ENCODE results near the gene LYAR. TPM values are rescaled to one million over a fixed set of nuclear protein-coding genes. Genes with fewer than 3 reads are reported as not detected.

Gene LYAR
- polyA plus RNA-seq, 1 of the 3 experiments (the other 2 are of a cell fraction), result 11.2 TPM

- TF ChIP-seq IRF3 (IDR thresholded peaks at IDR 0.05; ENCODE audit: low read depth, low read length) (no peak), RXRA (IDR thresholded peaks at IDR 0.05; ENCODE audit: borderline replicate concordance, low read depth) (no peak), EP300 (IDR thresholded peaks at IDR 0.05; ENCODE audit: borderline replicate concordance in 1 of 2, low read depth in 1 of 2, low read length in 1 of 2) (no peak), FOXJ3 (CRISPR knock-in tag; IDR thresholded peaks at IDR 0.05) (no peak), NRF1 (IDR thresholded peaks at IDR 0.05; ENCODE audit: low read depth, low read length) (no peak), FOXM1 (IDR thresholded peaks at IDR 0.05; ENCODE audit: low read depth) (no peak), MEF2A (IDR thresholded peaks at IDR 0.05; ENCODE audit: borderline replicate concordance, low read depth) (no peak)
Observed at GRCh38 chr4:4329496-4329895, 39.5 kb upstream of the LYAR start (continued).

GRCh38 chr4:4328840-4329239 is 38.9 kb upstream of the LYAR start:
- TF ChIP-seq RFX5 (IDR thresholded peaks at IDR 0.05; ENCODE audit: low read length), result no peak
- DNase-seq, result no peak
- ChIA-PET CTCF (interaction anchor here (1.3 kb wide), 1 partner anchor 73 kb away, joined by 3 read pairs; no protein-coding TSS in a partner anchor), POLR2A (no interaction called here)
- Histone ChIP-seq H4K20me1 (ENCODE audit: insufficient read depth) (no peaks in the 10 kb centered on the region), H3K36me3 (replicated peaks in 1 of 2; ENCODE audit: control insufficient read depth in 1 of 2, insufficient read depth in 2 of 2, low read length in 1 of 2) (no peaks in the 10 kb centered on the region), H3K27me3 (ENCODE audit: insufficient read depth) (no peaks in the 10 kb centered on the region), H3K9me3 (no peaks in the 10 kb centered on the region), H3K27ac (ENCODE audit: low read depth in 2 of 2, low read length in 1 of 2) (no peak overlapping the region), H3K4me3 (ENCODE audit: low read depth in 2 of 2, low read length in 1 of 2) (no peak overlapping the region), H3K9ac (no peak overlapping the region), H3K4me2 (no peak overlapping the region), H2AFZ (ENCODE audit: low read depth) (no peak overlapping the region), H3K4me1 (ENCODE audit: control insufficient read depth in 1 of 2, insufficient read depth in 2 of 2, low read depth in 1 of 2, low read length in 1 of 2) (no peaks in the 10 kb centered on the region; a peak in 1 of 4 replicates), H3K9me2 (no peaks in the 10 kb centered on the region), H3F3A (replicated peaks; ENCODE audit: insufficient read depth) (no peaks in the 10 kb centered on the region), H3K79me2 (ENCODE audit: insufficient read depth) (no peaks in the 10 kb centered on the region)
- 77% methylated on average over 4 of the region's 4 CpGs for WGBS (ENCODE audit: low lambda C conversion rate)

- ChIA-PET CTCF (interaction anchor here (0.8 to 1.5 kb wide), 7 partner anchors 8 to 158 kb away, joined by 3 to 9 read pairs (median 4); no protein-coding TSS in a partner anchor), POLR2A (no interaction called here)
- Histone ChIP-seq H3F3A (replicated peaks; ENCODE audit: insufficient read depth) (no peaks in the 10 kb centered on the region), H3K4me1 (ENCODE audit: control insufficient read depth in 1 of 2, insufficient read depth in 2 of 2, low read depth in 1 of 2, low read length in 1 of 2) (no peaks in the 10 kb centered on the region; a peak in 1 of 4 replicates), H3K36me3 (replicated peaks in 1 of 2; ENCODE audit: control insufficient read depth in 1 of 2, insufficient read depth in 2 of 2, low read length in 1 of 2) (no peaks in the 10 kb centered on the region), H3K79me2 (ENCODE audit: insufficient read depth) (no peaks in the 10 kb centered on the region), H3K4me3 (ENCODE audit: low read depth in 2 of 2, low read length in 1 of 2) (no peak overlapping the region), H2AFZ (ENCODE audit: low read depth) (no peak overlapping the region), H3K9me2 (no peaks in the 10 kb centered on the region), H3K4me2 (no peak overlapping the region), H4K20me1 (ENCODE audit: insufficient read depth) (no peaks in the 10 kb centered on the region), H3K27me3 (ENCODE audit: insufficient read depth) (no peaks in the 10 kb centered on the region), H3K9ac (no peak overlapping the region), H3K27ac (ENCODE audit: low read depth in 2 of 2, low read length in 1 of 2) (no peak overlapping the region), H3K9me3 (no peaks in the 10 kb centered on the region)
- WGBS (ENCODE audit: low lambda C conversion rate), result 100% methylated on average over 1 of the region's 1 CpG
- DNase-seq, result no peak
- TF ChIP-seq FOXM1 (IDR thresholded peaks at IDR 0.05; ENCODE audit: low read depth), result no peak
- TF ChIP-seq MAX (IDR thresholded peaks at IDR 0.05; ENCODE audit: low read depth), result no peak
- no peak for TF ChIP-seq REST (IDR thresholded peaks at IDR 0.05; ENCODE audit: low read depth, low read length)
- no peak for TF ChIP-seq MEF2A (IDR thresholded peaks at IDR 0.05; ENCODE audit: borderline replicate concordance, low read depth)
- no peak for TF ChIP-seq TEAD4 (IDR thresholded peaks at IDR 0.05; ENCODE audit: borderline replicate concordance, insufficient read depth)
- TF ChIP-seq NRF1 (IDR thresholded peaks at IDR 0.05; ENCODE audit: low read depth, low read length), result no peak
- TF ChIP-seq RFX5 (IDR thresholded peaks at IDR 0.05; ENCODE audit: low read length), result no peak
- TF ChIP-seq ZBTB33 (IDR thresholded peaks at IDR 0.05; ENCODE audit: borderline replicate concordance, low read depth), result no peak
- TF ChIP-seq USF1 (IDR thresholded peaks at IDR 0.05; ENCODE audit: borderline replicate concordance, low read depth), result no peak
- no peak for TF ChIP-seq EZH2phosphoT487 (IDR thresholded peaks at IDR 0.05; ENCODE audit: borderline replicate concordance, low read depth)
- no peak for TF ChIP-seq MXI1 (IDR thresholded peaks at IDR 0.05; ENCODE audit: low read depth, low read length)
- TF ChIP-seq SMC3 (IDR thresholded peaks at IDR 0.05; ENCODE audit: low read depth, low read length), result no peak
Observed at GRCh38 chr4:4328206-4328605, 38.3 kb upstream of the LYAR start.

Data from SK-N-SH (cell line).